Measurements from ENCODE around the gene FMO3.

GRCh38 chr1:171137580-171137979 lies 46.9 kb downstream of the FMO3 start:
- TF ChIP-seq GATA2 (IDR thresholded peaks at IDR 0.05; ENCODE audit: low read depth, low read length) (no peak), GATA3 (IDR thresholded peaks at IDR 0.05; ENCODE audit: low read depth, low read length) (no peak)
